Skin of body (tissue), 2 donors: ENCODE data around the gene ITPA. TPM values are rescaled to one million over a fixed set of nuclear protein-coding genes. Genes with fewer than 3 reads are reported as not detected.

Experiments used
- DNase-seq: peaks from one replicate; lab custom pipeline; 2025; lab: John Stamatoyannopoulos, UW
- total RNA-seq: library from RNA; depleted of rRNA; stranded (reverse); fragments of >200 nt; gene quantifications from one replicate; pipeline ENCODE4 v1.2.3, GENCODE V29; 2014

Gene ITPA
- total RNA-seq, 1 donor from 2014 or later, result 25.4 TPM

- no peak for DNase-seq
These were observed 18.2 kb downstream of the ITPA start for GRCh38 chr20:3227506-3227905.

- DNase-seq, result no peak
These were observed 18.8 kb downstream of the ITPA start for GRCh38 chr20:3227936-3228749.

GRCh38 chr20:3228750-3229032 lies 19.4 kb downstream of the ITPA start:
- DNase-seq, result no peak

- no peak for DNase-seq
These were observed 19.9 kb downstream of the ITPA start for GRCh38 chr20:3229158-3229557.

DNA sequence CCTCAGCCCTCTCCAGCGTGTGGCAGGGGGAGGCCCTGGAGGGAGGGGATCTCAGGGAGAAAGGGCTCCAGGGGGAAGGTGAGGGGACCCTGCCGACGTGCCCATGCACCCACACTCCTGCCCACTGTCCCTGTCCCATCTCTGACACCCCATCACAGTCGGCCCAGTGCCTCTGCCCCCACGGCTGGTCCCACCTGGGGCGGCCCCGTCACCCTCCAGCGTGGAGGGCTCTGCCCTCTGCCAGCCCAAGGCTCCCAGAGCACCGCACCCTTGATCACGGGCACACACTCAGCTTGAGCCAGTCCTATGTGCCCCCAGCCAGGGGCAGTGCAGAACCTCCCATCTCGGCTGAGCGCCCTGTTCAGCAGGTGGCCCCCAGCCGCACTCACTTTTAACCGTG lies 20.5 kb downstream of the ITPA start:
- DNase-seq, result no peak

GRCh38 chr20:3231116-3231515 lies 21.8 kb downstream of the ITPA start:
- no peak for DNase-seq

DNA sequence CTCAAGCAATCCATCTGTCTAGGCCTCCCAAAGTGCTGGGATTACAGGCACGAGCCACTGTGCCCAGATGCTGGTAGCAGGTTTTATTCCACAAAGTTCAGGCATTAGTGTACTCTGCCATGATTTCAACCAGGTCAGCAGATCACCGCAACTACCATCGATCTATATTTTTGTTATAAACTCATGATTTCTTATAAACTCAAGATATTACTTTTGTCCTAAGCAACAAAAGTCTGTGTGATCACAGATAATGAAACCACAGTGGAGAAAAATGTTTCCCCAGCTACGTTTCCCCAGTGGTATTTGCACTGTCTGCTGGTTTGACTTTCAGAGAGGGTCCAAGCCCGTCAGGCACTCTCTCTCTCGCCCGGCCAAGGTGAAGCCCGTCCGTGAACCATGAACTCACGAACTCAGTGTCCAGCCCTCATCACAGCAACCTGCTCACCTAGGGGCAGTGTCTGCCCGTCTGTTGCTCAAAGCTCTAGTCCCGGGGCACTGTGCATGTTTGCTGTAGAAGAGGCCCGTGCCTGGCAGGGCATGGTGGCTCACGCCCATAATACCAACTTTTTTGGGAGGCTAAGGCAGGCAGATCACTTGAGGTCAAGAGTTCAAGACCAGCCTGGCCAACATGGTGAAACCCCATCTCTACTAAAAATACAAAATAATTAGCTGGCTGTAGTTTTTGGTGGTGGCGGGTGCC lies 22.7 kb downstream of the ITPA start:
- DNase-seq, result no peak

DNA sequence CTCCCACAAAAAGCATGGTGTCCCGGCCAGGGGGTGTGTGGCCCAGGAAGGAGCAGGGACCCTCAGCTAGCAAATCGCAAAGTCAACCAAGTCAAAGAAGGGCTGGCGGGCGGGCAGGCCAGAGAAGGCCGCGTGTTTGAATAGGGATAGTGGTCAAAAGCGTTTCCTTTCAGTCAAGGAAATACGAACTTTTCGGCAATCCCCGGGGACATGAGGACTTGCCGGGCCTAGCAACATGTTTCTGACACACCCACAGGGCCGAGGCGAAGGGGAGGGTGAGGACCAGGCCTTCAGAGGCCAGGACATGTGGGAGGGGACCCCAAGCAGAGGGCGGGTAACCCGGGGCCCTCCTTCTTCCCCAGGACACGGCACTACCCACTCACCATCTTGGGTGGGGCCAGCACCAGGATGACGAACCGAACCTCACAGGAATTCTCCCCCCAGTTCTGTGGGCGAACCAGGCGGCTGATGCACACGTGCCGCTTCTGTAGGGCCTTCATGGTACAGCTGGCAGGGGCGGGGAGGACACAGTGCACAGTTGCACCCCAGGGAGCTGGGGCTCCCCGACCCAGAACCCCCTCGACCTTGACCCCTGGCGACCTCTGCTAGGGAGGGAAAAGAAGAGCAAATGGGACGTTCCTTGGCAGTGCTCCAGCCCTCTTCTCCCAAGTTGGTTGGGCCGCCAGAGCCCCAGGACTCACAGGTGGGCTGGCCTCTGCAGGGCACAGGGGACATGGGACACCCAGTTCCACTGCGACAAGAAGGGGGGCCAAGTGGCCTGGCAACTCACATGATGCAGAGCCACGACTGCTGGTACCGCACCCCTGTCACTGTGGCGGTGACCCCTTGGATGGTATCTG lies 24.1 kb downstream of the ITPA start:
- no peak for DNase-seq

- no peak for DNase-seq
These were observed 24.7 kb downstream of the ITPA start for GRCh38 chr20:3233991-3234498.

- DNase-seq, result no peak
These were observed 26.5 kb downstream of the ITPA start for GRCh38 chr20:3235666-3236324.

- DNase-seq, result no peak
These were observed 28.0 kb downstream of the ITPA start for GRCh38 chr20:3237011-3237957.

GRCh38 chr20:3237958-3238615 lies 28.8 kb downstream of the ITPA start:
- no peak for DNase-seq

GRCh38 chr20:3238616-3239025 lies 29.3 kb downstream of the ITPA start:
- no peak for DNase-seq

- no peak for DNase-seq
These were observed 29.9 kb downstream of the ITPA start, which contains the start of gene SLC4A11 for GRCh38 chr20:3239026-3239866. TSS of gene SLC4A11 (minus strand) at chr20:3239190. CDS start at chr20:3239137, 53 bp downstream.

DNA sequence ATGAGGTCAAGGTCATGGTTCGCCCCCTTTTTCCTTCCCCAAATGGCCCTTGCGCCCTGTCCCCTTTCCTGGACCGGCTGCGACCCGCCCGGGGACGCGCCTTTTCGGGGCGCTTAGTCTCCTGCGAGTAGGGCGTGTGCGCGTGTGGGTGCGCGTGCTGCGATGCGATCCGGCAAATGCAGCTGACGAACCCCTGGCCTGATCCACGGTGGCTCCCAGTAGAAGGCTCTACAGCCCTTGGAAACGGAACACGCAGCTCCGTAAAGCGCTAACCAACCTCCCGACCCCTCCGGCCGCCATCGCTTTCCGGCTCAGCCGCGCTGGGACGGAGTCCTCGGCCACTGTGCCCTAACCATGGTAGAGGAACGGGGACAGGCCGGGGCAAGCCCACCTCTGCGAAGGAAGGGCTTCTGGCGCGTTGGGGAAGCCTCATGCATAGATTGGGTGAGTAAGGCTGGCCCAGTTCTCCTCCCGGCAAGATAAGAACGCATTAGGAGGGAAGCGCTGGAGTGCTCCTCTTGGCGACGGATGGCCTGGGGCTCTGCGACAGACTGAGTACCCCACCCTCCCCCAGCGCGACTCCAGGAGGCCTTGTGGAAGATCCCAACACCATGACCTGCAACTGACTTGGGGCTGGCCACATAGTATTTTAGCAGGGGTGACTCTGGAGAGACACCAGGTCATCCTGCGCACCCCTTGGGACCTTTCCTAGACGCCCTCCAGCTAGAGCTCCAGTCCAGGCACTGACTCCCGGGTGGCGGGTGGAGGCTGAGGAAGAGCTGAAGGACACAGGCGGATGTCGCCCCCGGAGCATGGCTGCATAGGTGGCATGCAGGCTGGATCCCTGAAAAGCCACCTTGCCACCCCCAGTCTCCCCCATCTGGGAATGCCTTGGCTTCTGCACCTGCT lies 30.8 kb downstream of the ITPA start:
- no peak for DNase-seq

DNA sequence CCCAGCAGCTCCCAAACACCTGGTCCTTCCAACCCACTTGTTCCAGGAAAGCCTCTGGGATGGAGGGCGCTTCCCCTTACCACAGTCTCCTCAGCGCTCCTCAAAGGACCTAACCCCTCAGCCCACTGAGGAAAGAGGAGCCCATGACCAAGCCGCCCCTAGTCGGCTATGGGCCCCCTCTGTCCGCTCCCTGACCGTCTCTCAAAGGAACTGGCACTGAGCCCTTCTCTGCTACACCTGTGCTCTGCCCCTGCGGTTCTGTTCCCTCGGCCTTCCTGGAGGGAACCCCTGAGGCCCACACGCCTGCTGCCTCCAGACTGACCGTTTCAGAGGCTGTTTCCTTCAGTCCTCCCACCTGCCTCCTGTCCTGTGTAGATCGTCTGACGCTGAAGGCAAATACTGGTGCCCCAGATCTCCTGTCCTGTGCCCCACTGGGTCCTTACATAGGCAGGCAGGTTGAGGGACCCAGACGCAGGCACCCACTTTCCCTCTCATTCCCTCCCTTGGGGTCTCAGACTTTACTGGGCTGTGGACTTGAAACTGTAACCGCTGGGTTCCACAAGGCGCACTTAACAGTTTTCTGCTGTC lies 31.6 kb downstream of the ITPA start:
- no peak for DNase-seq

GRCh38 chr20:3242172-3242692 lies 32.9 kb downstream of the ITPA start:
- DNase-seq, result no peak
